ENCODE data around the gene RPS2.

Gene RPS2

DNA sequence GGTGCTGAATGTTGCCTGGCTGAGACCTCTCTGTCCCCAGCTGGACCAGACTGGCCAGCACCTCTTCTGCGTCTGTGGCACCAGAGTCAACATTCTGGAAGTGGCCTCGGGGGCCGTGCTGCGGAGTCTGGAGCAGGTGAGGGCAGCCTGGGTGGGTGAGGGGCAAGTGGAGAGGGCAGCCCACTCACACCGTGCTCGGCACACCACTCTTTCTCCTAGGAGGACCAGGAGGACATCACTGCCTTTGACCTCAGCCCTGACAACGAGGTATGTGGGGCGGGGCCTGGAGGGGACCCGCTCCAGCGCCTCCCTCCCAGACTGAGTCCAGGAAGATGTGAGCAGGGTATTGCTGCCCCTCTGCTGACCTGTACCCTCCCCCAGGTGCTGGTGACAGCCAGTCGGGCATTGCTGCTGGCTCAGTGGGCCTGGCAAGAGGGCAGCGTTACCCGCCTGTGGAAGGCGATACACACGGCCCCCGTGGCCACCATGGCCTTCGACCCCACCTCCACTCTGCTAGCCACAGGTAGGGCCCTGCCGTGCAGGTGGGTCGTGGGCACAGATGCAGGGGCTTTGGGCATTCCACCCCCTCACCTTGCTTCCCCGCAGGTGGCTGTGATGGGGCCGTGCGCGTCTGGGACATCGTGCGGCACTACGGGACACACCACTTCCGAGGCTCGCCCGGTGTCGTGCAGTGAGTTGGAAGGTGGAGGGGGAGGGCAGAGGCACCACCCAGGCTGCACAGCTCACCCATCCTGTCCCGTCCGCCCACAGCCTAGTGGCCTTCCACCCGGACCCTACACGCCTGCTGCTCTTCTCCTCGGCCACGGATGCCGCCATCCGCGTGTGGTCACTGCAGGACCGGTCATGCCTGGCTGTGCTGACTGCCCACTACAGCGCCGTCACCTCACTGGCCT is 9.8 kb upstream of the RPS2 start:
- no peak for DNase-seq (ENCODE audit: low spot score)
- TF ChIP-seq CTCF (IDR thresholded peaks at IDR 0.05; ENCODE audit: extremely low read depth, missing control alignments) = no peak

- no peak for DNase-seq (ENCODE audit: low spot score)
- TF ChIP-seq CTCF (IDR thresholded peaks at IDR 0.05; ENCODE audit: extremely low read depth, missing control alignments) = no peak
These were observed 9.0 kb upstream of the RPS2 start for GRCh38 chr16:1973461-1974156.

DNA sequence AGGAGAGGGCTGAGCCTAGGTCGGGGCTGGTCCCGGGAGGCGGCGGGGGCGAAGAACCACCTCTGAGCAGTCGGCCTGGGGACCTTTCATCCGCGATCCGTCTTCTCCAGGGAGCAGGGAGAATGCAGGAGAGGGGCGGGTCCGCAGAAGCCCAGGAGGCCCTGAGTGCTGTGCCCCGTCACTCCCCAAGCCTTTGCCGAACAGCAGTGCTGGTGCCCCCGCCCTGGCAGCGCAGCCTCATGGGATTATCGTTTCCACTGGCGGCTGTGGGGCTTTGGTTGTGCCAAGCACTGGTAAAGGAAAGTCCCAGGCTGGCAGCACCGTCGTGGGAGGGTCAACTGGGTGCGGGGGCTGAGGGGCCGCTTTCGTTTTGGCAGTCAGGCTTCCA is 7.9 kb upstream of the RPS2 start:
- peak; percentile 46 for DNase-seq (ENCODE audit: low spot score)

GRCh38 chr16:1971796-1972489 is 7.3 kb upstream of the RPS2 start, which contains the start of gene TBL3:
Gene TBL3, plus strand, starts transcription at chr16:1972053. Its CDS starts 112 bp downstream, at chr16:1972165.
- DNase-seq (ENCODE audit: low spot score) = peak; percentile 97
- no peak for TF ChIP-seq CTCF (IDR thresholded peaks at IDR 0.05; ENCODE audit: extremely low read depth, missing control alignments)

More for the DNA sequence above, 7.9 kb upstream of the RPS2 start:
- no peak for TF ChIP-seq CTCF (IDR thresholded peaks at IDR 0.05; ENCODE audit: extremely low read depth, missing control alignments)

DNA sequence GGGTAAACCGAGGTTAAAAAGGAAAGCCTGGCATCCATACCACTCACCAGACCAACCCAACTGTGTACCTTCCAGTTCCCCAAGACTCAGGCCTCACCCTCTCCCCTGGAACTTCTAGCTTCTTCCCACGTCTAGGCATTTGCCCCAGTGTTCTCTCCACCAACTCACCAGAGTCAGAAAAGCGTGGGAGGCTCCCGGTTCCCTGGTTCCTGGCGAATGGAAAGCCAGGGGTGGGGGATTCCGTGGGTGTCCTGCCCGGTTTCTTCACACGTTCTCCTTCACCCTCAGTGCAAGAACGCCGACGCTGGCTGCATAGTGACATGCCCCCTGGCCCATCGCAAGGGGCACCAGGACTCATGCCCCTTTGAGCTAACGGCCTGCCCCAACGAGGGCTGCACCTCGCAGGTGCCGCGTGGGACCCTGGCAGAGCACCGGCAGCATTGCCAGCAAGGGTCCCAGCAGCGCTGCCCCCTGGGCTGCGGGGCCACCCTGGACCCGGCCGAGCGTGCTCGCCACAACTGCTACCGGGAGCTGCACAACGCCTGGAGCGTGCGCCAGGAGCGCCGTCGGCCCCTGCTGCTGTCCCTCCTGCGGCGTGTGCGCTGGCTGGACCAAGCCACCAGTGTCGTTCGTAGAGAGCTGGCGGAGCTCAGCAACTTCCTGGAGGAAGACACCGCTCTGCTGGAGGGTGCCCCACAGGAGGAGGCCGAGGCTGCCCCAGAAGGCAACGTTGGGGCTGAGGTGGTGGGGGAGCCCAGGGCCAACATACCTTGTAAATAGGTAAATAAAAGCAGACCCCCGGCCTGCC is 3.7 kb upstream of the RPS2 start:
- DNase-seq (ENCODE audit: low spot score) = no peak
- TF ChIP-seq CTCF (IDR thresholded peaks at IDR 0.05; ENCODE audit: extremely low read depth, missing control alignments) = no peak

DNA sequence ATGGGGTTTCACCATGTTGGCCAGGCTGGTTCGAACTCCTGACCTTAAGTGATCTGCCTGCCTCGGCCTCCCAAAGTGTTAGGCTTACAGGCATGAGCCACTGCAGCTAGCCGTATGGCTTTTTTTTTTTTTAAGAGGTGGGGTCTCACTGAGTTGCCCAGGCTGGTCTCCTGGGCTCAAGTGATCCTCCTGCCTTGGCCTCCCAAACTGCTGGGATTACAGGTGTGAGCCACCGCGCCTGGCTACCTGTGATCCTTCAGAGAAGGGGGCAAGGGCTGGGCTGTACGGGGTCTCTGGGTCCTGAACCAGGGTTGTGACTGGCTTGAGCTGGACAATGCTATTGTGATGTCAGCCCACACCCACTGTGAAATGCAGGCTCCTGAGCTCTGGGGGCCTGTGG is 1.8 kb upstream of the RPS2 start, which contains the start of gene RNF151:
Gene RNF151, plus strand, starts transcription at position 397 of the 400 bp plus-strand sequence. CDS start 26 bp downstream, outside the sequence.
- no peak for DNase-seq (ENCODE audit: low spot score)
- no peak for TF ChIP-seq CTCF (IDR thresholded peaks at IDR 0.05; ENCODE audit: extremely low read depth, missing control alignments)

Measured in GM20000 (cell line).